ENCODE results near the gene CA5B.
A peak's percentile ranks its signal among the peaks of the same experiment; 100 is the strongest.
"Not testable (repeated sequence)": the region's sequence is repeated elsewhere in the genome, so short reads cannot be mapped to it uniquely, and the experiment has no call there.

CA5B gene

DNA sequence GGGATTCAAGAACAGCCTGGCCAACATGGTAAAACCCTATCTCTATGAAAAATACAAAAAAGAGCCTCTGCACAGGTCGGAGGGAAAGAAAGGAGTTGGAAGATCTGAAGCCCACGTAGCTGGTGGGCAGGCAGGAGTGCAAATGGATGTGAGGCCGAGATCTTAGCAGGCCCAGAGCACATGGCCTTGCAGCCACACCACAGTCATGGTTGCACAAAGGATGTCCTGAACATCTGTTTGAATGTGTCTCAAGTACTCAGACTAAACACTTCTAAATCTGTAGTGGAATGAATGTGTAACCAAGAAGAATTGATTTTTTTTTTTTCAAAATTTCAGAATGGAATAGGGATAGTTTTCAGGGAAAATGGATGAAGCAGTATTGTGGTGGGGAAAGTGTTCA is 10.8 kb downstream of the CA5B start:
- no peak for DNase-seq

DNA sequence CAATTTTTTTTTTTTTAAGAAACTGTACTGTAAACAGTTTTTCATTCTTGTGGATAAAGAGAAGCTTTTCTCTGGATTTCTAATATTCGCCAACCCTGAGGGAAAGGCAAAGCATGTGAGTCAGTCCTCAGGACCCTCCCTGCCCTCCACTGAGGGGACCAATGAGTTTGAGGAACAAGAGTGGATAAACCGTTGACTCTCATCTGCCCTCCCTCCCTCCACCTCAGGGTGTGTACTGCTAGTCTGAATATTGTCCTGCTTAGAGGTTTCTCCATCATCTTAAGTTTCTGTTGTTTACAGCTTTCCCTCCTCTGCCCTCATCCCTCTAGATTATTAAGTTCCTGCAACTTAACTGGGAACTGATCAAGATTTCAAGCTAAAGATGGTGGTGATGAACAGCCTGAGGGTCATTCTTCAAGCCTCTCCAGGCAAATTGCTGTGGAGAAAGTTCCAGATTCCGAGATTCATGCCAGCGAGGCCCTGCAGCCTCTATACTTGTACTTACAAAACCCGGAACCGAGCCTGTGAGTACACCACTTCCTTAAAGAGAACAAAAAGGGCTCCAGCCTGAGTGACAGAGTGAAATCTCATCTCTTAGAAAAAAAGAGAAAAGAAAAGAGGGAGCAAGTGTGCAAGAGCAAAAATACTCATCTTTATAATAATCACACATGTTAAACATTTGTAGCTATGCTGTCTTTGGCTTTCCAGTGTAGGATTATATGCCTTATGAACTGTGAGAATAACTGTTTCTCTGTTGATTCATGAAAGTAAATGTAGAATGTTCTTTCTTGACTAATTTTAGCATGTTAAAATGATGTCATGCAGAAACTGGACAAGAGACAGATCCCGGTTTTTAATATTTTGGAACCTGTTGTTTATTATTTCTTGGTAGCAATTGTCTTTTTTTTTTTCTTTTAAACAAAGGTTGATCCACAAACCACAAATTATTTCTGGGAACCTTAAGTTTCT is 11.9 kb downstream of the CA5B start:
- no peak for DNase-seq

DNA sequence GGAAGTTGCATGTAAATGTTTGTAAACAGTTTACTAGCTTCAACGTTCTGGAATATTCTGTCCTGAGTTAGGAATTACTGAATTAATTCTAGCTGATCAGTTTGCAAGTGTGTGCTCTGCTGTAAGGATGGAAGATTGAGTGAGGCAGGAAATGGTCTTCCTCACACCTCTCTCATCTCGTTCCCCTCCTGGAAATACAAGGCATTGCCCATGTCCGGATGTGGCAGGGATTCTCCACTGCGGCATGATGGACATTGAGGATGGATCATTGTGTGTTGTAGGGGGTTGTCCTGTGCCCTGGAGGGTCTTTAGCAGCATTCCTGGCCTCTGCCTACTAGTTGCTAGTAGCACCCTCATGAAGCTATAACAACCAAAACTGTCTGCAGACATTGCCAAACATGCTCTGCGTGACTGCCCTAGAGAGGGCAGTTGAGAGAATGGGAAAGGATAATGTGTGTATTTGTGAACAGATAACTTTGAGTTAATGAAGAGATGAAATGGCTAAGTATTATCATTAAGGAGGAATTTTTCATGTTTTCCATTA is 12.6 kb downstream of the CA5B start:
- no peak for DNase-seq

DNA sequence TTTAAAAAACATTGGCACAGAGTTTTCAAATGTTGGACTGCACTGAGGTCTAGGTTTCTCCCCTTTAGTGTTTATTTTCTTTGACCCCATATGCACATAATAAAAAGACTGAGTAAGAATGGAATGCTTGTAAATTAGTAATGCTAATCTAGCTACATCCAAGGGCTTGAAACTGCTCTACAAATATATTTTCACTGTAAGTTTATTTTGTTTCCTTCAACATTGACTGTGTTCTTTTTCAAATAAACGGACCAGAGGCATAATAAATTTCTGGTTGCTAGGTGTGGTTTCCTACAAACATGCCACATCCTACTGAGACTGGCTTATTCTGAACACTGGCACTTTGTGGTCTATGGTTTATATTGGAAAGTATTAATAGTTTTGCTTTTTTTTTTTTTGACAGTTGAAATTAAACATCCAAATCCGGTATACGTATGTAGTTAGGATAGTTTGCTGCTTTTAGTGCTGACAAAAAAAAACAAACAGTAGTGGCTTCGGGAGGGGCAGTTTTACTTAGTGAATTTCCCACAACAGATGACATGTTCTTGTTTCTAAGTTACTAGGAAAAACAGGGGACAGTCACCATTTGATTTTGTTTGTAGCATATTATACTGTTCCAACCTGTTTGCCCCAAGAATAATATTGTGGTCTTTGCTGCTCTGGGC is 13.2 kb downstream of the CA5B start:
- no peak for DNase-seq

DNA sequence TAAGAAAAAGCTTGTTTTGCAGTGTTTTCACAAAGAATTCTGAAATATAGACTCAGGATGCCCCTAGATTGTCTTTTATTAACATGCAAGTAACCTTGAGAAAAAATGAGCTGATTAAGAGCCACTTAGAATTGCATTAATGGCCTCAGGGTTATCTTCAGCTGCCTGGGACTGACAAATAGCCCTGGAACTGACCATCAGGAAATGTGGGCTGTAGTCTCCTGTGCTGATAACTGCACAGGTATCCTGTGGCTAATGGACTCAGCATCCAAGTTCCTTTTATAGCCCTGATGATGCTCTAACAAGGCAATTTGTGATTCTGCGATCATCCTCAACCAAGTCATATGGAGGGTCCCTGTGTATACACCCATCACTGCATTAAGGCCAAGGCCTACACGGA is 17.0 kb downstream of the CA5B start:
- no peak for DNase-seq

DNA sequence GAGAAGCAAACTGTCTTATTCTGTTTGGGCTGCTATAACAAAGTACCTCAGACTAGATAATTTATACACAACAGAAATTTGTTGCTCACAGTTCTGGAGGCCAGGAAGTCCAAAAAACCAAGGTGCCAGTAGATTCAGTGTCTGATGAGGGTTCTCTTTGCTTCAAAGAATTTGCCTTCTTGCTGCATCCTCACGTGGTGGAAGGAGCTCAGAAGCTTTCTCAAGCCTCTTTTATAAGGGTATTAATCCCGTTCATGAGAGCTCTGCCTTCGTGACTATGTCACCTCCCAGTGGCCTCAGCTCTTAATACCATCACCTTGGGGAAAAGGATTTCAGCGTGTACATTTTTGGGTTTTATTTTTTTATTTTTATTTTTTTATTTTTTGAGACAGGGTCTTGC is 20.1 kb downstream of the CA5B start:
- DNase-seq, result no peak

DNA sequence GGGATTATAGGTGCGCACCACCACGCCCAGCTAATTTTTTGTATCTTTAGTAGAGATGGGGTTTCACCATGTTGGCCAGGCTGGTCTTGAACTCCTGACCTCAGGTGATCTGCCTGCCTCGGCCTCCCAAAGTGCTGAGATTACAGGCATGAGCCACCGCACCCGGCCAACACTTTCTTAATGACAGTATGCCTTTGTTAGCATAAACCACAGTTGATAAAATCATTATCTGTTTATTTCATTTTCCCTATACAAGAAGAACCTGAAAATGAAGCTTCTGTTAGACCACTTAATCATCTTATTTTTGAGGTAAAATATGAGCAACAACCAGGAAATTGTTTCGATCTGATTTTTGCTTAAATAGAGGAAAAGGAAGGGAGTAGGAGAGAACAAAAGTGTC is 21.8 kb downstream of the CA5B start:
- not testable (repeated sequence) for DNase-seq

DNA sequence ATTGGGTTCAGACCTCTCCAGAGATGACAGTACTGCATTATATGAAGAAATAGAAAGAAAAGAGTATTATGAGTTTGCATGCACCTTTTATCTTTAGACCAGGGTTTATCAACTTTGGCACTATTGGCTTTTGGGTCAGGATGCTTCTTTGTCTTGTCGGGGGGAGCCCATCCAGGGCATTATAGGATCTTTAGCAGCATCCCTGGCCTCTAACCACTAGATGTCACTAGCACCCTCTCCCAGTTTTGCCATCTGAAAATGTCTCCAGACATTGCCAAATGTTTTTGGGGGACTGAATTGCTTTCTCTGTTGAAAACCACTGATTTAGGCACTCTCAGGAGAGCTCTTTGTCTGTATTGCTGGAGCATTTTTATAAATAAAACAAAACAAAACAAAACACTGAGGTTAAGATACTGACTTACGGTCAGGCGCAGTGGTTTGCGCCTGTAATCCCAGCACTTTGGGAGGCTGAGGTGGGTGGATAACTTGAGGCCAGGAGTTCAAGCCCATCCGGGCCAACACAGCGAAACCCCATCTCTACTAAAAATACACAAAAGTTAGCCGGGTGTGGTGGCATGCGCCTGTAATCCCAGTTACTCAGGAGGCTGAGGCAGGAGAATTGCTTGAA is 23.6 kb downstream of the CA5B start:
- peak; percentile 1 for DNase-seq

DNA sequence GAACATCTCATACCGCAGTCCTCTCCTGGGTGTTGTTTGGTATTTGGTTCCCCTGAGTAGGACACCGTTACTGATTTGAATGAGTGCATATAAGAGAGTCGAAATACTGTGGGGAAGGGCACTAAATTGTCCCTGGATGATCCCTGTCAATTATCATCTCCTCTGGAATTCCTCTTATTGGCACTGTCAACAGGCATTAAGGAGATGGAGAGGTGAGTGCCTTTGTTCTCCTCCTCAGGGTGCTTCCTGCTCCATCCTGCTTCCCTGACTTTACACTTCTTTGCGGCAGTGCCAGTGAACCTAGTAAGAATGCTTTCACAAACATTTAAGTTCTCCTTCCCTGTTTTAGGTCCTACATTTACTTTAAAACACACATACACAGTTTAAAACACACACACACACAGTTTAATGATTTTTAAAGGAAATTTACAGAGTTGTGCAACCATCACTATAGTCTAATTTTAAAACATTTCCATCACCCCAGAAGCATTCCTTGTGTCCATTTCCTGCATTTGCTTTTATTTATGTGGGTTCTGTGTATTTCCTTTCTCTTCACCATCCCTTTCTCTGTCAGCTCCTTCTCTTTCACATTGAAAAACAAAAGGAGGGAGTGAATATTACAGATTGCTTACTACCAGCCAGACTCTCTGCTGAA is 31.4 kb downstream of the CA5B start:
- no peak for DNase-seq

DNA sequence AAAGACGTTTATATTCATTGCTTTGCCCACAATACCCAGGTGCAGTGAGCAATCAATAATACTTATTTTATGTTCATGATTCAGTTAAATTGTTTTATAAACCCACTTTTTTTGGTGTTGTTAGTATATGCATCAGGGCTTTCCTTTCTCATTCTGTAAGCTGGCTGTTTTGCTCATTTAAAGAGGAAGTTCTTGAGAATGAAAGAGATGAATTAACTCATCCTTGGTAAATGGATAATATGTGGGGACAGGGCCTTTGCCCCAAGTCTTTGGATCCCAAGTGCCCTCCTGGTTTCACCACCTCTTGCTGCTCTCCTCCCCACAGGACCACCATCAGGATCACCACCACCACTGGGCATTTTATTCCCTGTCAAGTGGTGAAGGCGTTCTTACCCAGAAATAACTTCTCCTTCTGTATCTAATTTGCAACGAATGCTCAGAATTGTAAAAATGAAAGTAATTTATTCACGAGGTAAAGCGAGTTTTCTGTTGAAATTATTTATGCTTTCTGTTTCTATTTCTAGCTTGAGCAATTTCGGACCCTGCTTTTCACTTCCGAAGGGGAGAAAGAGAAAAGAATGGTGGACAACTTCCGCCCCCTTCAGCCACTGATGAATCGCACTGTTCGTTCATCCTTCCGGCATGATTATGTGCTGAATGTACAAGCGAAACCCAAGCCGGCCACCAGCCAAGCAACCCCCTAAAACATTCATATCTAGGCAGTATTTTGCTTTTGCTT is 44.1 kb downstream of the CA5B start:
- DNase-seq, result no peak

DNA sequence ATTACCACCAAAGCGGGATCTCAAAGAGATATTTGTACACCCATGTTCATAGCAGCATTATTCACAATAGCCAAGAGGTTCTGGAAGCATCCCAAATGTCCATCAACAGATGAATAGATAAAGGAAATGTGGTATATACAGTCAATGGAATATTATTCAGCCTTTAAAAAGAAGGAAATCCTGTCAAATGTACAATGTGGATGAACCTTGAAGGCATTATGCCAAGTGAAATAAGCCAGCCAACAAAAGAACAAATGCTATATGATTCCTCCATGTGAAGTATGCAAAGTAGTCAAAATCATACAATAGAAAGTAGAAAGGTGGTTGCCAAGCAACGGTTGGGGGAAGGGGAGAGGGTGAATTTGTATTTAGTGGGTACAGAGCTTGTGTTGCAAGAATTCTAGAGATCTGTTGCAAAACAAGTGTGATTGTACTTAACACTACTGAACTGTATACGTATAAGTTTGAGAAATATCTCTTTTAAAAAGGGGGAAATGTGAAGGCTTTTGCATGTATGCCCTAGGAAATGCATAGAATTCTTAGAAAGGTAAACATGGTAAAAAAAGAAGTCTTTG is 47.2 kb downstream of the CA5B start:
- no peak for DNase-seq

DNA sequence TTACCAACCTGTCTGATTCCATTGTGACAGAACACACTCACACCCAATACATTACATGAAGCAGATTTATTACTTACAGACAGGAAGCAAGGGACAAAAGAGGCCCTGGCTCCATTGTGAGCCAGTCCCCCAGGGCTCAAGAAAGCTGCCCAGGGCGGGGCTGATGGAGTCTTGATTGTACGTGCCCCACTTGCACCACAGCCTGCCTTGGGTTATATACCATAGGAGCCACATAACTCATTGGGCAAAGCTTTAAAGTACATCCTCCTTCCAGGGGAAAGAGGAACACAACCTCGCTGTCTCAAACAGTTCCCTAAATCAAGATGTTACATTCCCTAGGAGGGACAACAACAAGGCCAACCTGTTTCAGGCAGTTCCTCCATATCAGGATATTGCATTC is 48.8 kb downstream of the CA5B start:
- no peak for DNase-seq

DNA sequence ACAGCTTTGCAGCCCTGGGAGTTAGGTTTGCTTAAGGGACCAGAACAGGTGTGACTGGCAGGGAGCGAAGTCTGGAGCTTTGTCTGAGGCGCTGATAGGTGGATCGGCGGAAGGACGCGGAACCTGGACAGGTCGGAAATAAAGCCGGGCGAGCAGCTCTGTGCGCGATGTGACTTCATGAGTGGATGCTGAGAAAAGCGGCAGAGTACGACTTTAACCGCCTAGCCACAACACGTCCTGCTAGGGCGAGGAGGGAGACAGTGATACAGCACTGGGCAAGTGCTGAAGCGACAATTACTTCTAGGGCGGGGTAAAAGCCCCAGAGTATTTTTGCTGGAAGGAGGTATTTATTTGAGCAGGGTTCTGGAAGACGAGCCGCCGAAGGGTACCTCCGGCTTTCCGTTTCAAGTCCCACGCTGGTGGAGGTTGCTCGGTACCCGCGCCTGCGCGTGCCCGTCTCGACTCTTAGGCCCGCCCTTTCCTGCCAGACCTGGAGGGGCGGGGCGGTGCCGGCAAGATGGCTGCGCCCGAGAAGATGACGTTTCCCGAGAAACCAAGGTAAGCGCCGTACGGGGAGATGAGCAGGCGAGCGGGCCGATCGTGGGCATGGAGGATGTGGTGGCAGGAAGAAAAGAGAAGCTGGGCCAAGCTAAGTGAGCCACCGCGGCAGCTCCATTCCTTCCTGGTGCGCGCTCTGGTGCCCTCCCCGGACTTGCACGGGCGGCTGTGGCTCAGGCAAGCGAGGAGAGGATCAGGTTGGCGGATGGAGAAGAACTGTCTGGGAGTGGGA is 52.1 kb downstream of the CA5B start, which contains the start of gene ZRSR2:
Gene ZRSR2, plus strand, starts transcription at position 506 of the 790 bp plus-strand sequence. Its CDS starts 12 bp downstream, at position 518.
- peak; percentile 76 for DNase-seq

DNA sequence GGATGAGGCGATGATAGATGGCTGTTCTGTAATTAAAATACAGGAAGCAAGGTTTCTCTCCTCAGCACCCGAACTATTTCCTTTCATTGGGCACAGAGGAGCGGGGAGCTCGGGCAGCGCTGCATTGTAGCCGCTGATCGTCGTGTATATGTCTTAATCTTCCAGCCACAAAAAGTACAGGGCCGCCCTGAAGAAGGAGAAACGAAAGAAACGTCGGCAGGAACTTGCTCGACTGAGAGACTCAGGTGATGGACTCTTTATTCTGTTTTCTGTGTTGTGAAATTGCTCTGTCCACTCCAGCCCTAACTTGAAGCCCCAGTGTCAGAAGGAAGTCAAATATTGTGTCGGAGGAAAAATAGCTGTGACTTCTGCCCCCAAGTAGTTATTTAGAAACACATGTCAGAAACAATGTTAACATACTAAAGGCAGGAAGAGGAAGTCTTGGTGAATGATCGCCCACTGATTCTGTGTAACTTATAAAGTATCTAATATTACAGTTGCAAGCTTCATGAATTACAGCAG is 52.8 kb downstream of the CA5B start:
- DNase-seq, result no peak

DNA sequence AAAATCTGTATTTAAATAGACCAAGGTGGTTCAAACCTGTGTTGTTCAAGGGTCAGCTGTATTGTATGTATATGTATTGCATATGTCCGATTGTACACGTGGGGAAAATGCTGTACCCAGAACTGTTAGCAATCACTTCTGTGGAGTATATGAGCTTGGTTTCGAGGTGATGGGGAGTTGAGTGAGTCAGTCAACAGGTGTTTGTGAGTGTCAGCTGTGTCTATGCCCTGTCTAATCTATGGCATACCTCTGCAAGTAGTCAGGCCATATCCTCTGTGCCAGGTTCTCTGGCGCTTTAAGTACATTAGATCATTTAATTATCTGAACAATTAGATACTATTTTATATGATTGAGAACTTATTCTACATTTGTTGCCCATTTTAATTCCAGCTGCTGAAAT is 59.6 kb downstream of the CA5B start:
- DNase-seq, result no peak

DNA sequence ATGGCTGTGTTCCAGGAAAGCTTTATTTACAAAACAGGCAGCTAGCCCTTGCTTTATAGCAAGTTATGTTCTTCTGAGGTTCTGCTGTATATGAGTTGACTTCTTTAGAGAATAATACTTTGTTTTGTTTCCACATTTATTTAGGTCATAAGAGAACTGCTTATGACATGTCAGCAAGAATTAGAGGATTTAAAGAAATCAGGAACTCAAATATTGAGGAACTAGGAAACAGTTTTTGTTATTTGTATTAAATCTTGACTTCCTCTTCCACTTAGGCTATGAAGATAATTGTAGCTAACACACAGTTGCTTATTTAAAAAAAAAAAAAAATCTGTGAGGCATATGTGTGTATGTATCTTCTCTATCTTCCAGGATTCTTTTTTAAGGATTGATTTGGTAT is 66.5 kb downstream of the CA5B start:
- peak; percentile 1 for DNase-seq

DNA sequence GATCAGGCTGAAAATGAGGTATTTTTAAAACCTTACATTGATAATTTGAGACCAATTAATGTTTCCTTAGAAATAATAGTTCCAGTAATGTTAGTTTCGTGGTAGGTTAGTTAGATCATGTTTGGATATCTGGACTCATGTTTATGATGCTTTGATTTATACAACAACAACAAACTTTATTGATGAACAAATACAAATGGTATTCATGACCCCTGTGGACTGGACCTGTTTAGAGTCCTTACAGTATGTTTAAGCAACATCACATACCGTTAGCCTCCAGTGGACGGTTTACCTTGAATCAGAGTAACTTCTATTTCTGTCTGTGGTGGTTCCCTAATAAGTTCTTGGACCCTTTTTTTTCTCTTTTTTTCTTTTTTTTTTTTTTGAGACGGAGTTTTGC is 70.2 kb downstream of the CA5B start:
- DNase-seq, result no peak

DNA sequence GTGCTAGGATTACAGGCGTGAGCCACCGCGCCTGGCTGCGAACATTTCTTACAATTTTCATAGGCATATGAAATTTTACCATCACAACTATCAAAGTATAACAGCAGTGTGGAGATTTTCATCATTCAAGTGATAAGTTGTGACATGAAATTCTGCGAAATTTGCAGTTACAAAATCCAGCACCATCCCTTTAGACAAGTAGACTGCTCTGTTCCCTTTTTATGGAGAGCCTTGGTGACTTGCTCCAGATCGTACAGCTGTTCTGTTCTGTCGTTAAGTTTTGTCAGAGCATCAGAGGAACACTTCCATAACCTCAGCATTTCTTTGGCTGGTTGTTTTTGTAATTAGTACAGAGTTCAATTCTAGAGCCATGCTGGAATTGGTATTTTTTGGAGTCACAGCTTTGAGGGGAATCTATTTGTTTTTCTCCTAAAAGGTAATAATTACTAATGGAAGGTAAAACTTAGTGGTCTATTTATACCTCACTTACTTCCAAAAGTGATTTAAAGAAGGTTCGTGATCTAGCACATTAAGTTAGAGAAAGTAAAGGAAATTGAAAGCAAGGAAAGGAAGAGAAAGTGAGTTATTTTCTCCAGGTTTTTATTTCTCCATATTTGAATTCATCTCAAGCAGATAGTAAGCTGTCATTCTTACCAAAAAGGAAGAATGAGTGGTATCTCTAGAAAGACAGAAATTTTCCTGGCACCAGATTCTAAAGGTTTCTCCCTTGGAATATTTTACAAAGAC is 74.3 kb downstream of the CA5B start:
- DNase-seq, result no peak

DNA sequence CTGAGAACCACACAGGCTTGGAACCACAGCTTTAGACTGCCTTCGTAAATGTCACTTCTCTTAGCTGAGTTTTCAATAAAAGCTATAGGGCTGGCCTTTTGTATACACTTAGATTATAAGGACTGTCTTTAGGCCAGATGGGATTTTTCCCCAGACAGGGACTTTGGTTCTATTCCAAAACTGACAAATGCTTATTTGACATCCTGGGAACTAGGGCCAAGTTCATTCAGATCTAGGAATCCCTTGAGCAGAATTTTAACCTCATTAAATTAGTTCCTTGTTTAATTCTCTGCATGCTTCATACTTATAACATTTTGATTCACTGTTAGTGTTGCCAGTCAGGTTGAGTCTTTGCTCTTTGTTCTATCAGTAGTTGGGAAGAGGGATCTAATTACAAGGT is 75.3 kb downstream of the CA5B start:
- no peak for DNase-seq

Measured in NCI-H2171 treated with DMSO at 0.1 percent for 48 hours (cell line).